Activated T-cell treated with anti-CD3 and anti-CD28 coated beads, Interleukin-2, amount 50 U/mL, for 1 hour (primary cell): ENCODE results near the gene SLC19A3.
A peak's percentile ranks its signal among the peaks of the same experiment; 100 is the strongest.
"Not testable (repeated sequence)": the region's sequence is repeated elsewhere in the genome, so short reads cannot be mapped to it uniquely, and the experiment has no call there.

ENCODE experiments used
- DNase-seq: peaks from one replicate; pipeline ENCODE4 v3.0.0-alpha.2; 2020

Gene SLC19A3

DNA sequence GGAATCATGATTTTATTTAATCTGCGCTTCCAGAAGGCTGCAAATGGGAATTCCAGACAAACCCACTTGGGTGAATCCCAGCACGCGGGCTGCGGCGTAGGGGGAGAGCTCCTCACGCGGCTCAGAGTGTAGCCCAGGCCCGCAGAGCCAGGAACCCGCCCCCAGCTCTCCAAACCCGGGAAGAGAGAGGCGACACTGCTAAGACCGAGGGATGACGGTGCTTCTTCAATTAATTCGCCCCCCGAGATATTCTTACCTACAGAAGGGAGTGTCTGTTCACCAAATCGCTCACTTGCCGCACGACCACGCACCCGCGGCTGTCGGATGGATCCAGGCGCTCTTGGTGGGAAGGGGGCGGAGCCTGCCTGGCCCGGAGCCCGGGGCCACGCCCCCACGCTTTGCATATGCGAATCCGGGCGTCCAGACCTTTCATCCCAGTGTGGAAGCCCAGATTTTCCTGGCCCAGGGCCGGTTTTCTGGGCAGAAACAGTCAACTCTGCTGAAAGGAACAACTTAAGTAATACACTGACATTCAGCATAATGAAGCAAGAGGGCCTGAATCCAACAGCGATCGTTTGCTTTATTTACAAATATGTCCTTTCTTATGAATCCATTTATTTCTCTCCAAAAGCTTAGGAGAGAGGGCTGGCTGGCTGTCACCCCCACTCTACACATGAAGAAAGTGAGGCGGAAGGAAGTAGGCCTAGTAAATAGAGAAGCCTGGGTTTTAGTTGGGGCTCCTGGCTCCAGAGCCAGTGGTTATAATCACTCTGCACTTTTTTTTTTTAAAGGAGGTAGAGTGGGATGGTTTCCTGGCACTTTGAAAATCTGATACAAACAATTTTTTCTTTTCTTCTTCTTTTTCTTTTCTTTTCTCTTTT, at the start of gene SLC19A3:
Gene SLC19A3, minus strand, starts transcription at position 342 of the 881 bp plus-strand sequence. CDS start 15,710 bp downstream, outside the sequence.
- no peak for DNase-seq

DNA sequence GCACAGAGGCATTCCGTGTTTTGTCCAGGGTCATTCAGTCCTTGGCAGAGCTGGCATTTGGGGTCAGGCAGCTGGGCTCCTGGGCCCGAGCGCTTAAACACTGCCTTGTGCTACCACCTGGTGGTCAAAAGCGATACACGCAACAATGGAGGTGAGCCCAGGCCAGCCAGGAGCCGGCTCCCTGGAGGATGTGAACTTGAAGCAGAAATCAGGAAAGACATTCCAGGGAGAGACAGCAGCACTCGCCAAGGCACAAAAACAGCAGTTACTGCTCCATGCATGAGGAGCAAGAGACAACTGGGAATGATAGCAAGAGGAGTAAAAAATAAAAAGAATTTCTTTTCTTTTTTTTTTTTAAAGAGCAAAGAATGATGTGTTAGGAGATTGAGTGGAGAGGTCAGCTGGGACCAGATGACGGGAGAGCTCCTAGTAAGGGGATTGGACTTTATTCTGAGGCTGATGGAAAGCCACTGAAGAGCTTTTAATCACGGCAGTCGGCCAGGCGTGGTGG, 48.6 kb upstream of the SLC19A3 start:
- DNase-seq: peak; percentile 61

DNA sequence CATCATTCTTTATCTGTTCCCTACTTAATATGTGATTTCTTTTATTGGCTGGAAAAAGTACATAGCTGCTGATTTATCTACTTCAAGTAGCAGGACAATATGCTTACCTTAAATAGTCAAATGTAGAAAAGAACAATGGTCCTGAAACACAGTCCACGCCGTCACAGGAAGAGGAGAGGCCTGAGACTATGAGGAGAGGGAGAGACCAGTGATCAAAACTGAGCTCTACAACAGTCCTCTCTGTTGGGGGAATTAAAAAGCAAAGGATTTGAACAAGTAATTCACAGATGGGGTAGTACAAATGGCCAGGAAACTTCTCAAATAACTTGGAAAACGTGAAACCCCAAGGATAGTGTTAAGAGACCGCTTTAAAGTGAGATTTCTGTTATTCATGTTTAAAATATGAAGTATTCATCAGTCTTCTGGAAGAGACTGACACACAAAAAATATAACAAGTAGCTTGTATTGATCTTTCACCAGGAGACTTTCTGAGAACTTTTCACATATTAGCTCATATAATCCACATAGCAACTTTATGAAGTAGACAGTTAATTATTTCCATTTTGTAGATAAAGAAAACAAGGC, 48.1 kb upstream of the SLC19A3 start:
- no peak for DNase-seq

DNA sequence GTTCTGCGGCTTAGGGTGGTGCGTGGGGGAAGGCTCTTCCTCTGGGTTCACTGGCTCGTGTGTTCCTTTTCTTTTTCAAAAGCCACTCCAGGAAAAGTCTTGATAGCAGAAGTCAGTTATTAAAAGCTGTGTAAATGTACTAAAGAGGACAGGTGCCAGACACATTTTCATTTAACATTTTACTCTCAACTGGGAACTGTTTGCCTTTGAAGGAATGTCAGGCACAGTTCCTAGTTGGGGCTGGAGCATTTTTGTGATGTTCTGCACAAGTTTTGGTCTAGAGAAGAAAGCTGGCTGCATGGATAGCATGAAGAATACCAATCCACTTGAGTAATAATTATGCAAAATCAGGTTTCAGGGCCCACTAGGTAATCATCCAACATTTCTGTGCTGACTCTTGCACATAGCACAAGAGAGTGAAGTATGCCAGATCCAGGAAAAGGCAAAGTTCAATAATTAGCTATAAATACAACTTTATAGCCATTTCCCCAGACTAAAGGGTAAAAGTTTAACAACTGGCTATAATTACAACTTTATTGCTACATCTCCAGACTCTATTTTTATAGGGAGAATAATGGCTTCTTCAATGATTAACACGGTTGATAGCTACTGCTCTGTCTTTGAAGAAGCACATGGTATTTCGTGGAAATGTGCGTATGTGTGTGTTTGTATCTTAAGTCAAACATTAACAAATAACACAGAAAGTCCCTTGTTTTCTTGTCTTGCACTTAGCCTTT, 44.1 kb upstream of the SLC19A3 start:
- DNase-seq: no peak

DNA sequence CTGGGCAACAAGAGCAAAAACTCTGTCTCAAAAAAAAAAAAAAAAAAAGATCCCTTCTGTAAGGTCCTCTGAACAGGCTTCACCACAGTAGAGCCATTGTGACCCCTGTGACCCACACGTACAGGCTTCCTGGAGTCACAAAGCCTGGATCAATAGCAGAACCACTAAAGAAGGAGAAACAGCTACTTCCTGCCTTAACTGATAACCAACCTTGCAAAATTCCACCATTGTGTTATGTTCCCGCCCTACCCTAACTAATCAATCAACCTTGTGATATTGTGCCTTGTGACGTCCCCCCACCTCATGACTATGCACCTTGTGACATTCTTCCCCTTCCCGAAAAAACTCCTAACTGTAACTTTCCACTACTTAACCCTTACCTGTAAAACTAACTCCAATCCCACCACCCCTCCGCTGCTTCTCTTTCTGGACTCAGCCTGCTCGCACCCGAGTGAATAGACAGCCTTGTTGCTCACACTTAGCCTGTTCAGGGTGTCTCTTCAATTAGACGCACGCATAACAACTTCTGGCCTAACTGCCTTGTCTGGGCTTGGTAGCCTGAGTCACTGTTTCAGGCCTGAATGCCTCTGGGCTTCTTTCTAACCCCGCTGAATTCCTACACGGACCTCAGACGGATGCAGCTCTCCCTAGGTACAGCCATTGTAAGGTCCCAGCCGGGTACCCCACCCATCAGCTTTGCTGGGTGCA, 41.7 kb upstream of the SLC19A3 start:
- no peak for DNase-seq

DNA sequence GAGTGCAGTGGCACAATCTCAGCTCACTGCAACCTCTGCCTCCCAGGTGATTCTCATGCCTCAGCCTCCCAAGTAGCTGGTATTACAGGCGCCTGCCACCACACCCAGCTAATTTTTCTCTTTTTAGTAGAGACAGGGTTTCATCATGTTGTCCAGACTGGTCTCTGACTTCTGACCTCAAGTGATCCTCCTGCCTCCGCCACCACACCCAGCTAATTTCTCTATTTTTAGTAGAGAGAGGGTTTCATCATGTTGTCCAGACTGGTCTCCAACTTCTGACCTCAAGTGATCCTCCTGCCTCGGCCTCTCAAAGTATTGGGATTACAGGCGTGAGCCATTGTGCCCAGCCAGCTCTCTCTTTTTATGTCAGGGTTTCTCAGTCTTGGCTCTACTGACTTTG, 38.4 kb upstream of the SLC19A3 start:
- not testable (repeated sequence) for DNase-seq

DNA sequence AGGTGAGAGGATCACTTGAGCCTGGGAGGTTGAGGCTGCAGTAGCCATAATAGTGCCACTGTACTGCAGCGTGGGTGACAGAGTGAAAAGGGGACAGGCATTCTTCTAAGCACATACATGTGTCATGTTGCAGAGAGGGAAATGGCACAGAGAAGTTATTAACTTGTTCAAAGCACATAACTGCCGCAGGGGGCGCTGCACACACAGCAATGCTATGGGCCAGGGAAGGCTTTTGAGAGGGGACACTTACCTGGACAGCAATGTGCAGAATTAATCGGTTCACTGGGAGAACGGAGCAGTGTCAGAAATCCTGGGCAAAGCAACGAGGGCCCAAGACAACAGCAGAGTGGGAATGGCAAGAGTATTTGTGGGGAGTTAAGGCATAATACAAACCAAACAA, 30.3 kb upstream of the SLC19A3 start:
- no peak for DNase-seq

DNA sequence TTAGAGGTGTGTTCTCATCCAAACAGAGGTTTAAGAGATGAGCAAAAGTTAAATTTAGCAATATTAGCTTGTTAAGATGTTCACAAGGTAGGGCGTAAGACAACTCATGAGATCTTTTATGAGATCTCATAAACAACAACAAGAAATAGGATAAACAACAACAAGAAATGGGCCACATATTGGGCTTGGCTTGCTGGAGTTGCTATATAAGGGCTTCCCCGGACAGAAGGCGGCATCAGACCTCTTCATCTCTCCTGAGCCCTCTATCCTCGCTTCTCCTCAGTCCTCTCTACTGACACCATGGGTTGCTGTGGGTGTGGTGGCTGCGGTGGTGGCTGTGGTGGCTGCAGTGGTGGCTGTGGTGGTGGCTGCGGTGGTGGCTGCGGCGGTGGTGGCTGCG, 27.8 kb upstream of the SLC19A3 start, which contains the start of gene SCYGR8:
Gene SCYGR8, plus strand, starts transcription at position 301 of the 400 bp plus-strand sequence. Its CDS starts 0 bp downstream, at position 301.
- no peak for DNase-seq

DNA sequence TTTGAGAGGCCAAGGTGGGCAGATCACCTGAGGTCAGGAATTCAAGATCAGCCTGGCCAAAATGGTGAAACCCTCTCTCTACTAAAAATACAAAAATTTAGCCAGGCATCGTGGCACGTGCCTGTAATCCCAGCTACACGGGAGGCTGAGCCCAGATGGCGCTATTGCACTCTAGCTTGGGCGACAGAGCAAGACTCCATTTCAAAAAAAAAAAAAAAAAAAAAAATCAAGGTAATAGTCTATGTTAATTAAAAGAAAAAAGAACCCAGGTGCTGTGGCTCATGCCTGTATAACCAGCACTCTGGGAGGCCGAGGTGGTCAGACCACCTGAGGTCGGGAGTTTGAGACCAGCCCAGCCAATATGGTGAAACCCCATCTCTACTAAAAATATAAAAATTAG, 22.9 kb upstream of the SLC19A3 start:
- not testable (repeated sequence) for DNase-seq

DNA sequence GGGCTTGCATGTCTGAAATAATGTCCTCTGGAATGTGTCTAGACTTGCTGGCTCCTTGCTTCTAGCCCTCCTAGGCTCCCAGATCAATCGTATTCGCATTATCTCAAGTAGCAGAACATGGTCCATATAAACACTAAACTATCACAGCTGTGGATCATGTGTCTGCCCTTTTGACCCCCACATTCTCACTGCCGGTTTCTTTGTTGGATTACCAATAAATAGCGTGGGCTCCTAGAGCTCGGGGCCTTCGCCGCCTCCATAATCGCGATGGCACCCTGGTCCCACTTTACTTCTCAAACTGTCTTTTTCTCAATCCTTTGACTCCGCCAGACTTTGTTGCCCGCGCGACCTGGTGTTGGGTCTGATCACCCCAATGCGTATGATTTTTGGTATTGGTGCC, 21.5 kb upstream of the SLC19A3 start:
- no peak for DNase-seq

DNA sequence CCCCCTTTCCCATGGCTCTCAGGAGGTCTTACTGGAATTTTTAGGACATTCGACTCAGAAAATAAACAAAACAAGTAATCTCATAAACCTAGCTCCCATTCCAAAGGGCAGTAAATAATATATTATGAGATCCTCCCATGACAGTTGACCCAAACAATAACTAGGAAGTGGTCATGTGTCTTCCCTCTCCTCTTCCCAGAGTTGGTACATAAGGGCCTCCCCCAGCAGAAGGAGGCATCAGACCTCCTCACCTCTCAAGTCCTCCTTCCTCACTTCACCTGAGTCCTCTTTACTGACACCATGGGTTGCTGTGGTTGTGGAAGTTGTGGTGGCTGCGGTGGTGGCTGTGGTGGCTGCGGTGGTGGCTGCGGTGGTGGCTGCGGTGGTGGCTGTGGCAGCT, 10.2 kb upstream of the SLC19A3 start, which contains the start of gene SCYGR7:
Gene SCYGR7, plus strand, starts transcription at position 301 of the 400 bp plus-strand sequence. Its CDS starts 0 bp downstream, at position 301.
- DNase-seq: no peak

DNA sequence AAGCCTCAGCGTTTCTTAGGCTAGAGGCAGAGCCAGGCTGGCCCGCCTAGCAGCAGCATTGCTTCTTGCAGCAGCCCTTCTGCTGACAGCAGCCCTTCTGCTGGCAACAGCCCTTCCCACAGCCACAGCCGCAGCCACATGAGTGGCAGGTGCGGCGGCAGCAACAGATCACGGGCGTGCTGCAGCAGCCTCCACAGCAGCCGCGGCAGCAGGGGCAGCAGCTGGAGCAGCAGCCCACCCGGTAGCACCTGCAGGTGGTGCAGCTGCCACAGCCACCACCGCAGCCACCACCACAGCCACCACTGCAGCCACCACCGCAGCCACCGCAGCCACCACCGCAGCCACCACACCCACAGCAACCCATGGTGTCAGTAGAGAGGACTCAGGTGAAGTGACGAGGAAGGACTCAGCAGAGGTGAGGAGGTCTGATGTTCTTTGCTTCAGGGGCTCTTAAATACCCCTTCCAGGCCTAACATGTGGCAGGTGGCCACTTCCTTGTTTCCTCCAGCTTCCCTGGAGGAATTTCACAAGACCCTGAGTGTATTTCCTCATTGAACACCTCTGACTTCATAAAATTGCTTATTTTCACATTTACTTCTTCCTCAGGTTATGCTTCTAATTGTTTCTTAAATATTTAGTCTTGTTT, 6.7 kb upstream of the SLC19A3 start, which contains the start of gene SCYGR6:
Gene SCYGR6, minus strand, starts transcription at position 364 of the 646 bp plus-strand sequence. Its CDS starts 0 bp downstream, at position 364.
- DNase-seq: no peak

DNA sequence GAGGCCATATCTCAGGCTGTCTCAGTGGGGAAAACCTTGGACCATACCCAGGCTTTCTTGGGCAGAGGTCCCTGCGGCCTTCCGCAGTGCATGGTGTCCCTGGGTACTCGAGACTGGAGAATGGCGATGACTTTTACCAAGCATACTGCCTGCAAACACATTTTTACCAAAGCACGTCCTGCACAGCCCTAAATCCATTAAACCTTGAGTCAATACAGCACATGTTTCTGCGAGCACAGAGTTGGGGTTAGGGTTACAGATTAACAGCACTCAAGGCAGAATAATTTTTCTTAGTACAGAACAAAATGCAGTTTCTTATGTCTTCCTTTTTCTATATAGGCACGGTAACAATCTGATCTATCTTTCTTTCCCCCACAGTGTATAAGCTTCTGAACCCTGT, 5.0 kb upstream of the SLC19A3 start:
- not testable (repeated sequence) for DNase-seq

DNA sequence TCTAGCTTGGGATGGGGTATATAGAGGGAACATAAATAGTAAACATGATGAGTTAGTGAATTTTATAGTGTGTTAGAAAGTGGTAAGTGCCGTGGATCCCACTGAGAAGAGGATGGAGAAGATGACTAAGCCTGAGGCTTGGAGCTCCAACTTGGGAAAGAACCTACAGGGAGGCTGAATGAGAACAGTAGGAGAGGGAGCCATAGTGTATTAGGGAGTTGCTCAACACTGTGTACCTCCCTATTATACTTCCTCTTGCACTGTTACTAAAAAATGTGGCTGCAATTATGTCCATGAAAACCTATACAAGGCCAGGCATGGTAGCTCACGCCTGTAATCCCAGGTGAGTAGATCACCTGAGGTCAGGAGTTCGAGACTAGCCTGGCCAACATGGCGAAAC, 2.9 kb upstream of the SLC19A3 start:
- no peak for DNase-seq

DNA sequence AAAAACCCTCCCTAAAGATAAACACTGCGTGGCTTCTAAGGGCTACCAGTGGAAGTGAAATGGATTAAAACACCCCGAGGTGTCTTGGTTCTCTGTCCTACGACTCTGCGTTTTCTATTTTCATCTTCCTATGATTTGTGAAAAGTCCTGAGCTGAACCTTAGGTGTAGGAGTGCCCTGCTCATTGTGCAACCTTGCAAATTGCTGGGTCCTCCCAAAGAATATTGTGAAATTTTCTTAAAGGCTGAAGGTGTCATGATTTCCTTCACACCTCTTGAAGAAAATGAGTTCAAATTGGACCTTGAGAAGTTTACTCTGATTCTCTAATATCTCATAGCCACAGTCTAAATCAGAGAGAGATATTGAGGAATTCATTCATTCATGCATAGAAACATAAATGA, 1.8 kb upstream of the SLC19A3 start:
- DNase-seq: no peak

DNA sequence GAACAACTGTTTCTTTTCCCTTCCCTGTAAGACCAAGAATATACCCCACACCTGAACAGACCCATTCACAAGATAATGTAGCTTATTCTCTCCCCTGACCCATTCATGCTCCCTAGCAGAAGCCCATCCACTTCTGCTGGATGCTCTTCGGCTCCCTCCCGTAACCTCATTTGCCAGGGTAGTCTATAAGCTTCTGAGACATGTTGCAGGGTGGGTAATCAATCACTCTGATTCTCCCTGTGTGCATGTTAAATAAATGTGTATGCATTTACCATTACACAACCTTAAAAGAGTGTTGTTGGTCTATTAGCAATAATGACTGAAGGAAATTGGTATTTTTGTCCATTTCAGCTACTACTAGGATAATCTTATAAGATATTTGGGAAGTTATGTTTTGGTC, 1.3 kb downstream of the SLC19A3 start:
- no peak for DNase-seq

DNA sequence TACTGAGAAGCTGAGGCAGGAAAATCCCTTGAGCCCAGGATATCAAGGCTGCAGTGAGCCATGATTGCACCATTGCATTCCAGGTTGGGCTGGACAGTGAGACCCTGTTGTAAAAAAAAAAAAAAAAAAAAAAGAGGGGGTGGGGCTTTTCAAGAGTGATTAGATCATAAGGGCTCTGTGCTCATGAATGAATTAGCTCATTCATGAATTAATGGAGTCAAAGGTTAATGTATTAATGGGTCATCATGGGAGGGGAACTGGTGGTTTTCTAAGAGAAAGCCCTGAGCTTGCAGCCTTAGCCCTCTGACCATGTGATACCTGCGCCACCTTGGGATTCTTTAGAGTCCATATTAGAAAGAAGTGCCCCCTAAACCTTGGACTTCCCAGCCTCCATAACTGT, 4.5 kb downstream of the SLC19A3 start:
- DNase-seq: no peak

DNA sequence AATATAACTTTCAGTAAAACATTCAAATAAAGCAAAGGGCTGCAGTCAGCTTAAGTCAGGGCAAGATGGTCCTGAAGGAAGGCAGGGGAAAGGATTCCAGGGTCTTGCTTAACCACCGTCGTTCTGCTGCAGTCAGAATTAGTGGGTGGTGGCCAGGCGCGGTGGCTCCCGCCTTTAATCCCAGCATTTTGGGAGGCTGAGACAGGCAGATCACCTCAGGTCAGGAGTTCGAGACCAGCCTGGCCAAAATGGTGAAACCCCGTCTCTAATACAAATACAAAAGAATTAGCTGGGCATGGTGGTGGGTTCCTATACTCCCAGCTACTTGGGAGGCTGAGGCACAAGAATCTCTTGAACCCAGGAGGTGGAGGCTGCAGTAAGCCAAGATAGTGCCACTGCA, 6.8 kb downstream of the SLC19A3 start:
- no peak for DNase-seq

DNA sequence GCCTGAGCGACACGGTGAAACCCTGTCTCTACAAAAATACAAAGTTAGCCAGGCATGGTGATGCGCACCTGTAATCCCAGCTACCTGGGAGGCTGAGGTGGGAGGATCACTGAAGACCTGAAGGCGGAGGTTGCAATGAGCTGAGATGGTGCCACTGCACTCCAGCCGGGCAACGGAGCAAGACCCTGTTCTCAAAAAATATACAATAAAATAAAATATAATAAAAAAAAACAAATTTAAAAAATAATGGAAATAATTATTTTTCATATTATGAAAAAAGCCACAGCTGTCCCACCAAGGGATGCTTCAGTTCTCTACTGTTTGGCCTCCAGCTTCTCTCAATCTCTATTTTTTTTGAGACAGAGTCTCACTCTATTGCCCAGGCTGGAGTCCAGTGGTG, 10.4 kb downstream of the SLC19A3 start:
- no peak for DNase-seq

DNA sequence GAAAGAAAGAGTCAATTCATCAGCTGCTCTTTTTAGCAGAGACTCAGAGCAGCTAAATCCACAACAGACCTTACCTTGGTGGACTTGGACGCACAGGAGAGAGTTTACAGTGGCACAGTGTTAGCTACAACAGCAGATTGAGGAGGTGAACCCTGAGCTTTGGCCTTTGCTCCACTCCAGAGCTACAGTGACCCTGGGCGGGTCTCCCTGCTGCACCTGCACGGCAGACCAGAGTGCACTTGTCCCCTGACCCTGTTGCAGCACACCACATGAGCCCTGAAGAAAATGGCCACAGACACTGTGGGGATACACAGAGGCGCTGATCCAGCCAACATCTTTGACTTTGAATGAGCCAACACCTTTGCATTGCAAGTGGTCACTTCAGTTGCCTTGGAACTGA, 11.0 kb downstream of the SLC19A3 start:
- DNase-seq: no peak

DNA sequence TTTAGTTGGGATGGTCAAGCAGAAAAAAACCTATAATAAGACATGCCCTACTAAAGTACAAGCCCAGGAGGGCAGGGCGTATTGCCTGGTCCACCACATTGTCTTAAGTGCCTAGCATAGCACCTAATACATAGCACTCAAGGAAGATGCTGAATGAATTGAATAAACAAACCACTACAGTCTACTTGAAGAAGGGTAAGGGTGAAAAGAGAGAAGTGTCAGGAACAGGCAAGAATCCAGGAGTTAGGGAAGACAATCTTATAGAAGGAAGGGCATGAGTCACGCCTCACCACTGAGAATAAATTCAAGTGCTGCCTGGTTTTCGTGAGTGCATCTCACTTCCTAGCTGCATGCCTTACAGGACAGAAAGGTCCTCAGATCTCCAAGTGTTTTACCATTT, 13.9 kb downstream of the SLC19A3 start:
- DNase-seq: no peak

DNA sequence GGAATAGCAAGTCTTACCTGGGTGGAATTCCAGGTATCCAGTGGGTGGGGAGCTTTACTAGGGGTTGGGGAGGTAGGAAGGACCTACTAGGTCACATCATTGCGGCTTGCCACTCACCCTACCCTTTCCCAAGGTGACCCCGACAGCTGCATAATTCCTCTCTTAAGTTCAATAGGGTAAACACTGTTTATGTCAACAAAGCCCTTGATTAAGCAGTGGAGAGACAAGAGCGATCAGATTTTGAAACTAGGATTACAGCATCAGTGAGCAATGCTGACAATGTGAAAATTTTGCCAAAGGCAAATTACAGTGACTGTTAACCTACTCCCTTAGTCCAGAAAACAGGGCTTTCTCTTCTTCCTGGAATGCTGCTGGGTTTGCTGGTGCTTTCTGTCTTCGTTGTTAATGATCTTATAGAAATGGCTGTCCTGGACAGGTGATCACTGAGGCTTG, 14.5 kb downstream of the SLC19A3 start:
- no peak for DNase-seq
